GM18907 (cell line): ENCODE data around the gene PSMC1.
A peak's percentile ranks its signal among the peaks of the same experiment; 100 is the strongest.
"Not testable (repeated sequence)": the region's sequence is repeated elsewhere in the genome, so short reads cannot be mapped to it uniquely, and the experiment has no call there.

ENCODE experiments used
- ATAC-seq: cut with Tn5 transposase; IDR thresholded peaks from one replicate; pipeline ENCODE4 v1.9.1; 2021; ENCODE audit warnings: mild to moderate bottlenecking, moderate library complexity; ENCODE audit not compliant: unreplicated experiment

The PSMC1 gene

GRCh38 chr14:90256354-90257131 lies at the start of gene PSMC1:
Gene PSMC1 (plus strand): TSS chr14:90256553. CDS start chr14:90256598, 45 bp downstream.
- ATAC-seq: peak; percentile 94

- ATAC-seq: no peak
Observed at GRCh38 chr14:90213099-90213748, 43.1 kb upstream of the PSMC1 start.

GRCh38 chr14:90228478-90228877 lies 27.9 kb upstream of the PSMC1 start:
- ATAC-seq: no peak

DNA sequence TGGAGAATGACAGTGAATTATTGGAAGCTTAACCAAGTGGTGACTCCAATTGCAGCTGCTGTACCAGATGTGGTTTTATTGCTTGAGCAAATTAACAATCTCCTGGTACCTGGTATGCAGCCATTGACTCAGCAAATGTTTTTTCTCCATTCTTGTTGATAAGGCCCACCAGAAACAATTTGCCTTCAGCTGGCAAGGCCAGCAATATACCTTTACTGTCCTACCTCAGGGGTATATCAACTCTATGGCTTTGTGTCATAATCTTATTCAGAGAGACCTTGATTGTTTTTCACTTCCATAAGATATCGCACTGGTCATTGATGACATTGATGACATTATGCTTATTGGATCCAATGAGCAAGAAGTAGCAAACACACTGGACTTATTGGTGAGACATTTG lies 26.4 kb upstream of the PSMC1 start:
- ATAC-seq: not testable (repeated sequence)

- ATAC-seq: peak; percentile 76
Observed at GRCh38 chr14:90235179-90235976, 21.0 kb upstream of the PSMC1 start.

- no peak for ATAC-seq
Observed at GRCh38 chr14:90239139-90239538, 17.2 kb upstream of the PSMC1 start.

- ATAC-seq: no peak
Observed at GRCh38 chr14:90242444-90242843, 13.9 kb upstream of the PSMC1 start.

DNA sequence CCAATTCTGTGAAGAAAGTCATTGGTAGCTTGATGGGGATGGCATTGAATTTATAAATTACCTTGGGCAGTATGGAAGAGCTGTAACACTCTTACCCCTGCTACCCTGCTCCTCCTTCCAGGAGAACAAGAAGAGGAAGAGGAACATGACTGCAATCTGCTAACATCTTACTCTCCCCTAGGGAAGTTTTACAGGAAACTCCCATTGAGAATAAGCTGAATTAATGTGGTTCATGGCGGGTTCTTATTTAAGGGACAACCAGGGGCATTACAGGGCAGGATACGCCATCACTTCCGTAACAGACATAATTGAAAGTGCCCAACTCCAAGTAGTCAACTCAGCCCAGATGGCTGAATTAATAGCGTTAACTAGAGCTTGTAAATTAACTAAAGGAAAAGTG lies 9.4 kb upstream of the PSMC1 start:
- no peak for ATAC-seq

- not testable (repeated sequence) for ATAC-seq
Observed at GRCh38 chr14:90247441-90247840, 8.9 kb upstream of the PSMC1 start.

GRCh38 chr14:90248594-90248993 lies 7.8 kb upstream of the PSMC1 start:
- no peak for ATAC-seq

GRCh38 chr14:90253826-90254225 lies 2.5 kb upstream of the PSMC1 start:
- no peak for ATAC-seq

DNA sequence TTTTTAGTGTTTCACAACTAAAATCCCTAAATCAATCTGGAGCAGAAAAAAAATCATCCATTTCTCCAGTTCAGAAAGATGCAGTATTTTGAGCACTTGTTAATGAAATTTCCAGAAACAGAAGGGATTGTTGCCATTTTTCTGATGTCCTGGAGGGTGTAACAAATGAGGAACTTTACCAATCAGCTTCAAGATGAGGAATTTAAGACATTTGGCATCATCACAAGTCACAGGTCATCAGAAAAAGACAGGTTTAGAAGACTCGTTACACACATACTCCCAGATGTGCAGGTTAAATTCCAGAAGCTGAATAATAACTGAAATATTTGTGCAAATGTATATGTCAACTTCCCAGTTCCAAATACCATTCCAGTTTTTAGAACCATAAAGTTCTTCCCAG lies 482 bp upstream of the PSMC1 start:
- ATAC-seq: no peak

DNA sequence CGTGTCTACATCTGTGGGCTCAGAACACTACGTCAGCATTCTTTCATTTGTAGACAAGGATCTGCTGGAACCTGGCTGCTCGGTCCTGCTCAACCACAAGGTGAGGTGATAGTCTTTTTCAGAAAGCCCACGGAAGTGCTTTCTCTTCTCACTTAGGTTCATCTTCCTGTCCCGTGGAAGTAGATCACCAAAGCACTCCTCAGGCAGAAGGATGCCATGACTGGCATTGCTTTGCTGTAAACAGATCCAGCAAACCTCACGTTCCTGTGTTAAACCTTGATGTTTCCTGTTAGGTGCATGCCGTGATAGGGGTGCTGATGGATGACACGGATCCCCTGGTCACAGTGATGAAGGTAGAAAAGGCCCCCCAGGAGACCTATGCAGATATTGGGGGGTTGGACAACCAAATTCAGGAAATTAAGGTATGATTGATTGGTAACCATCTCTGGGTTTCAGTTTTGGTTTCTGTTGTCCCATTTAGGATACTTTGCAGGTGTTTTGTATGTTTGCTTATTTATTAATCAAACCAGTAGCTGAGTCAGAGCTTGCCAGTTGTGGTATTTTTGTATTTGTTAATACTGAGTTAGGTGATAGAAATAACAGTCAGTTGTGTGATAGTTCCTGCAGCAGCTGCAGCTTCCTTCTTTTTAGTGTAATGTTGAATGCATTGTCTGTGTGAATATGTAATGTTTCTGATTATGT lies 7.5 kb downstream of the PSMC1 start:
- peak; percentile 95 for ATAC-seq

DNA sequence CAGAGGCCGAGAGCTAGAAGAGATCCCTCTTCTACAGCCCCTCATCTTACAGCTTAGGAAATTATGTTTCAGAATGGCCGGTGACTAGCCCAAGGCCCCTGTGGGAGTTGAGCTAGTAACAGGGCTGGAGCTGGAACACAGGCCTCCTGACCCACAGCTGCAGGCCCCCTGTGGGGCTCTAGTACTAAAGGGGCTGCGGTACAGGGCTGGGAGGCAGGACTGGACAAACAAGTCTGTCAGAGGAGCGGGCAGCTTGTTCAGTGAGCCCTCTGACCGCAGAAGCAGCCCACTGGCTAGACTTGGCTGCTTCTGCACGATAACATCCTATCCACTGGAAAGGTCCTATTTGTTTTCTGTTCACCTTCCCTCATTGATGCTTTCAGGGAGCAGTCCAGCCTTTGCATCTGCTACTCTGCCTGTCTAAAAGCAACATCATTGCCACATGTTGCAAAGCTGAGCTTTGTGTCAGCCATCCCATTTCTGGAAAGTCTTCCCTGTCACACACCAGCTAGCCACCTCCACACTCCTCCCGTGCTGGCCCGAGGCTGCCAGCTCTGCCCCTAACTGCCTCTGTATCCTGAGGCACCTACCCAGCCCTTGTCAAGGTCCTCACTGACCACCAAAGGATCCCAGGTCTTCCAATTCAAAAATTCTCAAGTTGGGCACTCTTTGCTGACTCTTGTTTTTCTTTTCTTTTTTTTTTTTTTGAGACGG lies 10.2 kb downstream of the PSMC1 start:
- no peak for ATAC-seq

GRCh38 chr14:90268420-90268819 lies 12.1 kb downstream of the PSMC1 start:
- no peak for ATAC-seq

GRCh38 chr14:90272523-90272922 lies 16.2 kb downstream of the PSMC1 start:
- no peak for ATAC-seq

GRCh38 chr14:90273532-90273931 lies 17.2 kb downstream of the PSMC1 start:
- ATAC-seq: no peak

- ATAC-seq: no peak
Observed at GRCh38 chr14:90274019-90274418, 17.7 kb downstream of the PSMC1 start.

DNA sequence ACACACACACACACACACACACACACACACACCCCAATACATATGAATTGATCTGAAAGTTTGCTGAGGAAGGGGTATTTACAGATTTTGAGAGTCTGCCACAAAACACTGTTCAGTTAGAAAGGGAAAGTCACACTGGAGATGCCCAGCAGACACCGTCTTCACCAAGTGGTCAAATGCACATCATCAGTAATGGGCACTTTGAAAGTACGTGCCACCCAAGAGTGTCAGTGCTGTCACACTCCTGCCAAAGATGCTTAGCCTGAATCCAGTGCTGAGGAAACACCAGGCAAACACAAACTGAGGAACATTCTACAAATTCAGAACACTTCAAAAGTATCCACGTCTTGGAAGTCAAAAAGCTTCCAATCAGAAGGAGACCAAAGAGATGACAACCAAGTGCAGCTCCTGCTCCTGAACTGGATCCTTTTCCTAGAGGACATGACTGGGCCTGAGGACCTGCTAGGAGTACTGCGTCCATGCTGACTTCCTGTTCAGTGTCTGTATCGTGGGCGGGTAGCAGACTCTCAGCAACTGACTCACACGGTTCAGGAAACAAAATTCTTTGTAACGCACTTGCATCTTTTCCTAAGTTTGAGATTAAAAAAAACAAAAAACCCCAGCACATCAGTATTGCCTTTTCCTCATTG lies 18.6 kb downstream of the PSMC1 start:
- ATAC-seq: no peak

DNA sequence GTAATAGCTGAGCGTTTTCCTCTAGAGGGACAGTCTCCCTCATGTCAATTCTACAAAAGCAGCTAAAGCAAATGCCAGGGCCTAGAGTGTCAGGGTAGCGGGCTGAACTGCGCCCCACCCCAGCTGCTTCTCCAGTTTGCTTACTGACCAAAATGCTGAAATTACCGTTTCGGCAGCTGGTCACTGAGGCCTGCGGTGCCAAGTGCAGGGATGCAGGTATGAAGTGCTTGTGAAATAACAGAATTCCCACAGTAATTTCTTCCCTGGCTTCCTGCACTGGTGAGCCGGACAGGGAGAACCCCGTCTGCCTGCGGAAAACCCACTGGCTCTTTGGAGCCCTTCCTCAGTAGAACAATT lies 19.1 kb downstream of the PSMC1 start:
- no peak for ATAC-seq
